Kidney (tissue), 14 donors: ENCODE results near the gene GIPC3. TPM values are rescaled to one million over a fixed set of nuclear protein-coding genes. Genes with fewer than 3 reads are reported as not detected.

Experiments
- DNase-seq, 5 donors: peaks; one replicate each; pipeline ENCODE4 v3.0.0-alpha.2; 2013 to 2020
- FAIRE-seq: peaks from 2 replicates; lab custom pipeline; 2012; peaks lifted over from hg19 to GRCh38; lab: Jason Lieb, UNC
- H3K27ac ChIP-seq, 2 donors: one replicate each; pipeline ENCODE4 v1.7.0; 2013; ENCODE audit warnings: low read depth in 2 of 2, low read length in 2 of 2, inconsistent platforms in 1 of 2
- H3K27me3 ChIP-seq: one replicate; pipeline ENCODE4 v1.7.1; 2013; ENCODE audit warnings: low read length, inconsistent platforms; ENCODE audit not compliant: control insufficient read depth, insufficient read depth
- H3K36me3 ChIP-seq, 3 donors: one replicate each; pipeline versions ENCODE4 v1.7.0 to v1.7.1; 2013; ENCODE audit warnings: low read length in 3 of 3, control low read depth in 1 of 3, inconsistent platforms in 1 of 3; ENCODE audit not compliant: insufficient read depth in 3 of 3, control insufficient read depth in 2 of 3
- H3K4me1 ChIP-seq, 3 donors: one replicate each; pipeline versions ENCODE4 v1.7.0 to v1.7.1; 2013; ENCODE audit warnings: low read length in 3 of 3, inconsistent platforms in 1 of 3, low read depth in 1 of 3; ENCODE audit not compliant: control insufficient read depth in 2 of 3, insufficient read depth in 2 of 3
- H3K4me3 ChIP-seq, 3 donors: one replicate each; pipeline versions ENCODE4 v1.7.0 to v1.8.1; 2013; ENCODE audit warnings: low read length in 3 of 3, control low read depth in 1 of 3, inconsistent platforms in 1 of 3
- H3K9ac ChIP-seq, 3 donors: one replicate each; pipeline versions ENCODE4 v1.7.0 to v1.7.1; 2013; ENCODE audit warnings: low read length in 3 of 3, control low read depth in 1 of 3, inconsistent platforms in 1 of 3
- H3K9me3 ChIP-seq, 3 donors: one replicate each; pipeline versions ENCODE4 v1.7.0 to v1.7.1; 2013; ENCODE audit warnings: low read length in 3 of 3, control low read depth in 1 of 3, inconsistent platforms in 1 of 3; ENCODE audit not compliant: control insufficient read depth in 2 of 3, insufficient read depth in 1 of 3
- intact Hi-C: fragments of 100-400 bp; cut with DNase I; formaldehyde crosslinking; loops from one replicate; pipeline ENCODE4 v1.11.1; 2022
- polyA plus RNA-seq: library from polyadenylated mRNA; stranded (reverse); fragments of 350-450 nt; fragmentation: Illumina TruSeq; extraction: RNeasy Lipid Tissue Mini Kit (QIAGEN cat#74804); gene quantifications from one replicate; pipeline ENCODE4 v1.2.3, GENCODE V29; 2014; ENCODE audit warnings: low read depth, low replicate concordance; ENCODE audit not compliant: insufficient read depth
- total RNA-seq: library from RNA; stranded (reverse); fragmentation: NEBNext Ultra II Directional; extraction: Animal tissue kit (Norgen Biotek cat#: 25700); gene quantifications from one replicate; pipeline ENCODE4 v1.2.1, GENCODE V29; 2021
- TF ChIP-seq, protein P1 (sequence below): IDR thresholded peaks from 3 replicates; pipeline ENCODE4 v1.5.1; 2012; ENCODE audit warnings: mild to moderate bottlenecking, moderate library complexity, borderline replicate concordance; ENCODE audit not compliant: insufficient read depth; ENCODE audit errors: extremely low read depth
- donor health status: control.
- donor health status: control.
- donor health status: control.
- donor health status: control.
- donor health status: control.
- donor health status: DM: yes; HTN: yes; CAD: no.
- donor health status: Normal renal cell carcinoma (clear cell type).

Gene GIPC3
- total and polyA plus RNA-seq, 2 donors from 2014 or later = 2.1 TPM

DNA sequence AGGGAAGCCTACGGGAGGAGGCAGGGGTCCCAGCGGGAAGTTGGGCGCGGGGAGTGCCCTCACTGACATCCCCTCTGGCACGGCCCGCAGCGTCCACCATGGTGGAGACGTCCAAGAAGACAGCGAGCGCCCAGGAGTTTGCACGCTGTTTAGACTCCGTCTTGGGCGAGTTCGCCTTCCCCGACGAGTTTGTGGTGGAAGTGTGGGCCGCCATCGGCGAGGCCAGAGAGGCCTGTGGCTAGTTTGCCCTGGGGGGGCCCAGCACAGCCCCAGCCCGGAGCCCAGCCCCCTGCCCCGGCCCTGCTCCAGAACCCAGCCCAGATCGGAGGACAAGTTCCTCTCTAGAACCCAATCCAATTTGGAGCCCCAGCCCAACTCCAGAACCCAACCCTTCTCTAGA lies 4.7 kb downstream of the GIPC3 start:
- no peaks in the 10 kb centered on the region for H3K27me3 ChIP-seq
- H3K9me3 ChIP-seq = no peaks in the 10 kb centered on the region
- no peak overlapping the region for H3K9ac ChIP-seq
- TF ChIP-seq, protein P1, sequence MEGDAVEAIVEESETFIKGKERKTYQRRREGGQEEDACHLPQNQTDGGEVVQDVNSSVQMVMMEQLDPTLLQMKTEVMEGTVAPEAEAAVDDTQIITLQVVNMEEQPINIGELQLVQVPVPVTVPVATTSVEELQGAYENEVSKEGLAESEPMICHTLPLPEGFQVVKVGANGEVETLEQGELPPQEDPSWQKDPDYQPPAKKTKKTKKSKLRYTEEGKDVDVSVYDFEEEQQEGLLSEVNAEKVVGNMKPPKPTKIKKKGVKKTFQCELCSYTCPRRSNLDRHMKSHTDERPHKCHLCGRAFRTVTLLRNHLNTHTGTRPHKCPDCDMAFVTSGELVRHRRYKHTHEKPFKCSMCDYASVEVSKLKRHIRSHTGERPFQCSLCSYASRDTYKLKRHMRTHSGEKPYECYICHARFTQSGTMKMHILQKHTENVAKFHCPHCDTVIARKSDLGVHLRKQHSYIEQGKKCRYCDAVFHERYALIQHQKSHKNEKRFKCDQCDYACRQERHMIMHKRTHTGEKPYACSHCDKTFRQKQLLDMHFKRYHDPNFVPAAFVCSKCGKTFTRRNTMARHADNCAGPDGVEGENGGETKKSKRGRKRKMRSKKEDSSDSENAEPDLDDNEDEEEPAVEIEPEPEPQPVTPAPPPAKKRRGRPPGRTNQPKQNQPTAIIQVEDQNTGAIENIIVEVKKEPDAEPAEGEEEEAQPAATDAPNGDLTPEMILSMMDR = no peak
- FAIRE-seq (no peak), DNase-seq (no peak)
- intact Hi-C loops = no loop called here
- no peak overlapping the region for H3K27ac ChIP-seq
- no peaks in the 10 kb centered on the region for H3K4me1 ChIP-seq
- H3K36me3 ChIP-seq = no peaks in the 10 kb centered on the region
- no peak overlapping the region for H3K4me3 ChIP-seq

DNA sequence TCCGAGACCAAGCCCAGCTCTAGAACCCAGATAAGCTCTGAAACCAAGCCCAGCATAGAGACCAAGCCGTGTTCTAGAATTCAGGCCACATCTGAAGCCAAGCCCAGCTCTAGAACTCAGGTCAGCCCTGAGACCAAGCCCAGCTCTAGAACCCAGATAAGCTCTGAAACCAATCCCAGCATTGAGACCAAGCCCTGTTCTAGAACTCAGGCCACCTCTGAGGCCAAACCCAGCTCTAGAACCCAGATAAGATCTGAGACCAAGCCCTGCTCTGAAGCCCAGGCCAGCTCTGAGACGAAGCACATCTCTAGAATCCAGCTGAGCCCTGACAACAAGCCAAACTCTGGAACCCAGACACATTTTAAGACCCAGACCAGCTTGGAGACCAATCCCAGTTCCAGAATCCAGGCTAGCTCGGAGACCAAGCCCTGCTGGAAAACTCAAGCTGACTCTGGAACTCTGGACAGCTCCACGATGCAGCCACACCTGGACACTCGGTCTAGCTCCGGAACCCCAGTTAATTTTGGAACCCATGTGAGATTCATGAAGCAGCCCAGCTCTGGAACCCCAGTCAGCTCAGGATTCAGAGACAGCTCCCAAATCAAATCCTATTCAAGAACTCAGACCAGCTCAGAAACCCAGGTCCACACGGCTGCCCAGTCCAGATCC lies 5.8 kb downstream of the GIPC3 start:
- Histone ChIP-seq H3K4me3 (no peak overlapping the region), H3K4me1 (no peaks in the 10 kb centered on the region), H3K36me3 (no peaks in the 10 kb centered on the region), H3K27ac (no peak overlapping the region), H3K27me3 (no peaks in the 10 kb centered on the region), H3K9ac (no peak overlapping the region), H3K9me3 (no peaks in the 10 kb centered on the region)
- DNase-seq (no peak), FAIRE-seq (no peak)
- TF ChIP-seq, protein P1 = no peak
- intact Hi-C loops = no loop called here

DNA sequence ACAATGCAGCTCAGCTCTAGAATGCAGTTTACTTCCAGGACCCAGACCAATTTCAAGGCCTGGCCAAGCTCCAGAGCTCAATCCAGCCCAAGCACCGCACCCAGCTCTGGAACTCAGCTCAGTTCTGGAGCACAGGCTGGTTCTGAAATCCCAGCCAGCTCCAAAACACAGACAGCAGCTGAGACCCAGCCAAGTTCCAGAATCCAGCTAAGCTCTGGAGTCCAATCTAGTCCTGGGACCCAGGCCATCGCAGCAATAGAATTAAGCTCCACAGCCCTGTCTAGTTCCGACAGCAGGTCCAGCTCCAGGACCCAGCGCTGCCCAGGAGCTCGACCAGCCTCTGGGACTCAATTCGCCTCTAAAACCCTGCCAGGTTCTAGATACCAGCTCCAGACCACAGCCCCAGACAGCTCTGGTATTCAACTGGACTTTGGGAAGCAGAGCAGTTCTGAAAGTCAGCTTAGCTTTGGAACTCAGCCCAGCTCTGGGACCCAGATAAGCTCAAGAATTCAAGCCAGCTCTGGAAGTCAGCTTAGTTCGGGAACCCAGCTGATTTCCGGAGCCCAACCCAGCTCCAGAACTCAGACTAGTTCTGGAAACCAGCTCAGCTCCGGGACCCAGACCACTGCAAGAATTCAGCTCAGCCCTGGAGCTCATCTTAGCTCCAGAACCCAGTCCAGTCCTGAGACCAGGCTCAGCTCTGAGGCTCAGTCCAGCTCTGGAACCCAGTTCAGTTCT lies 6.8 kb downstream of the GIPC3 start:
- intact Hi-C loops = no loop called here
- no peak overlapping the region for H3K4me3 ChIP-seq
- no peak overlapping the region for H3K9ac ChIP-seq
- H3K36me3 ChIP-seq = no peaks in the 10 kb centered on the region
- no peaks in the 10 kb centered on the region for H3K4me1 ChIP-seq
- H3K9me3 ChIP-seq = no peaks in the 10 kb centered on the region
- H3K27ac ChIP-seq = peak overlapping the region in 1 of 2 donors; percentile 52
- TF ChIP-seq, protein P1 = no peak
- H3K27me3 ChIP-seq = no peaks in the 10 kb centered on the region
- FAIRE-seq = no peak
- no peak for DNase-seq
